ENCODE measurements around the gene SRD5A2.

DNA sequence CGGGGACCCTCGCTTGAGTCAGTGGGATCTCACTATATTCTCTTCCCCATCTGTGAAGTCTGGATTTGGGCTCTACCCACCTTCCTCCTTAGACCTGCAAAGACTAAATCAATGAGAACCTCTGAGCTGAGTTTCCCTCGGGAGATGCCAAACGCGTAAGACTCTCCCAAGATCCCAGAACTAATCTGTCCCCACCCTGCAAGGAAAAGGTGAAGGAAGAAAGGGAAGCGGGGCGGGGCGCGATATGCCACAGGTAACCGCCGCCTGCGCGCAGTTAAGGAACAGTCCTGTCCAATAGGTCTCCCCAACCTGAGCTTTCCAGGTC lies 780 bp downstream of the SRD5A2 start:
- TF ChIP-seq CTCF (IDR thresholded peaks at IDR 0.05; ENCODE audit: insufficient read depth, low read depth, low read length) (no peak), EZH2 (IDR thresholded peaks at IDR 0.05; ENCODE audit: insufficient read depth, low read length) (no peak)

Data from astrocyte (in vitro differentiated cells and primary cell).